SH-SY5Y (cell line): ENCODE measurements around the gene FANCC.

Experiments used
- GATA2 ChIP-seq: IDR thresholded peaks from 2 replicates; pipeline ENCODE4 v1.6.1; 2011; ENCODE audit warnings: mild to moderate bottlenecking, low read depth, low read length
- GATA3 ChIP-seq: IDR thresholded peaks from 2 replicates; pipeline ENCODE4 v1.6.1; 2011; ENCODE audit warnings: low read depth, mild to moderate bottlenecking, low read length, moderate library complexity

GRCh38 chr9:95218773-95219172 is 98.7 kb downstream of the FANCC start:
- no peak for TF ChIP-seq GATA2
- TF ChIP-seq GATA3 = no peak
